Ectodermal cell (in vitro differentiated cells): Measurements from ENCODE around the gene RHOH.

Experiments used
- H3K27ac ChIP-seq: 2 replicates; pipeline ENCODE4 v1.7.0; 2013; ENCODE audit warnings: mild to moderate bottlenecking, low read depth, low read length; ENCODE audit not compliant: insufficient read depth, poor library complexity, severe bottlenecking
- H3K27me3 ChIP-seq: 2 replicates; pipeline ENCODE4 v1.7.0; 2013; ENCODE audit warnings: mild to moderate bottlenecking, low read length; ENCODE audit not compliant: insufficient read depth, control insufficient read depth, poor library complexity, severe bottlenecking
- H3K36me3 ChIP-seq: one replicate; pipeline ENCODE4 v1.7.0; 2013; ENCODE audit warnings: low read length; ENCODE audit not compliant: control insufficient read depth, insufficient read depth
- H3K4me1 ChIP-seq: one replicate; pipeline ENCODE4 v1.7.0; 2013; ENCODE audit warnings: low read length; ENCODE audit not compliant: control insufficient read depth, insufficient read depth
- H3K4me3 ChIP-seq: 2 replicates; pipeline ENCODE4 v1.7.0; 2013; ENCODE audit warnings: low read depth, low read length, control low read depth; ENCODE audit not compliant: insufficient read depth
- H3K9me3 ChIP-seq: 2 replicates; pipeline ENCODE4 v1.7.0; 2013; ENCODE audit warnings: mild to moderate bottlenecking, low read length, moderate library complexity; ENCODE audit not compliant: control insufficient read depth
- WGBS, 2 experiments: methylation state at CpG; one replicate each; pipeline ENCODE4 v1.1.7; 2013; ENCODE audit warnings: missing lambda C conversion rate in 2 of 2; 5-methylcytosine and 5-hydroxymethylcytosine counted together

The RHOH gene

DNA sequence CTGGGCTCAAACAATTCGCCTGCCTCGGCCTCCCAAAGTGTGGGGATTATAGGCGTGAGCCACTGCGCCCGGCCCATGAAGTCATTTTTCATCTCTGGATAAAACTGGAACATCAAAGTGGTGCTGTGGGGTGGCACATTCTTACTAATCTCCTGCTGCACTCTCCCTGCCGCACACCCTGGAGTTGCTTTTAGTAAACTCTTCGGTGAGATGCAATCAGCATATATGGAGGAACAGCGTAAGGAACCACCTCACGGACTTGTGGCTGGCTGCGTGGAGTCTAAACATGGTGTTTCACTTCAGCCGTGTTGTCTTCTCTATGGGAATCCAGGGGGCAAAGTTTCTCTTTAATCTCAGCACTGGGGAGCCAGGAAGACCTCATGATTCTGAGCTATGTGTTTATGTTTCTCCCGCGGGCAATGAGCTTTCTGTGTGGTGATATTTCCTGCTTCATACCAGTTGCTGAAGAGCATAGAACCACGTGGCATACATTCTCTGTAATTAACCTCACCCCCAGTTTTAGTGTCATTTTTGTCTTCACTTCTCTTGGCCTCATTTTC lies 2.1 kb upstream of the RHOH start:
- no peaks in the 10 kb centered on the region for H3K27me3 ChIP-seq
- no peak overlapping the region for H3K4me3 ChIP-seq
- no peaks in the 10 kb centered on the region for H3K9me3 ChIP-seq
- H3K27ac ChIP-seq: no peak overlapping the region
- H3K4me1 ChIP-seq: peaks cover 22% of the 10 kb centered on the region
- 88 to 90% methylated on average over 14 of the region's 14 CpGs for WGBS, 2 experiments
- H3K36me3 ChIP-seq: no peaks in the 10 kb centered on the region

DNA sequence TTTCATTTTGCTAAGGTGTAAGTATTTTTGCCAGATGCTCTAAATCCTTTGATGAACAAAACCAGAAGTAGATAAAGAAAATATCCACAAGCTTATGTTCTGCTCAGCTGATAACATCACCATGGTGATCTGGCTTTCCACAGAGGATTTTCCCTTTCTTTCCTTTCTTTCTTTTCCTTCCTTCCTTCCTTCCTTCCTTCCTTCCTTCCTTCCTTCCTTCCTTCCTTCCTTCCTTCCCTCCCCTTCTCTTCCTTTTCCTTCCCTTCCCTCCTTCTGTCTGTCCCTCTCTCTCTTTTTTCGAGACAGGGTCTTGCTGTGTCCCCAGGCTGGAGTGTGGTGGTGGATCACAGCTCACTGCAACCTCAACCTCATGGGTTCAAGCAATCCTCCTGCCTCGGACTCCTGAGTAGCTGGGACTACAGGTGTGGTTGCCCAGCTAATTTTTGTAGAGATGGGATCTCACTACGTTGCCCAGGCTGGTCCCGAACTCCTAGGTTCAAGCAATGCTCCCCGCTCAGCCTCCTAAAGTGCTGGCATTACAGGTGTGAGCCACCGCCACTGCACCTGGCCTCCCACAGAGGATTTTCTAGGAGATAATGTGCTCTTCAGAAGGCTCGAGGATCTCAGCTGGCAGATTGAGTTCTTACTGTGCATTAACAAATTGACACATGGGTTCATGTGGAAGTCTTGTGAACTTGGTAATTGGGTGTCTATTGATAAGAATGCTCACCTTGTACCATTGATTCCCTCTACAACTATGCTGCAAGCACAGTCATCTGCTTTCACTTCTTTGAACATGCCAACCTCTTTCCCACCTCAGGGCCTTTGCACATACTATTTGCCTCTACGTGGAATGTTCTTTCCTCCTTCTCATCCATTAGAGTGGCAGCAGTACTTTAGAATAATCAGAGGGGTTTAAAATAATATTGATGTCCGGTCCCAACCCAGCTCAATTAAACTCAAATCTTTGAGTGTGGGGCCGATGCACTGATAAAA lies 1.4 kb upstream of the RHOH start:
- Histone ChIP-seq H3K36me3 (no peaks in the 10 kb centered on the region), H3K4me3 (no peak overlapping the region), H3K4me1 (peaks cover 22% of the 10 kb centered on the region), H3K27me3 (no peaks in the 10 kb centered on the region), H3K9me3 (no peaks in the 10 kb centered on the region), H3K27ac (no peak overlapping the region)
- WGBS, 2 experiments: 92 to 96% methylated on average over 9 to 10 of the region's 10 CpGs

DNA sequence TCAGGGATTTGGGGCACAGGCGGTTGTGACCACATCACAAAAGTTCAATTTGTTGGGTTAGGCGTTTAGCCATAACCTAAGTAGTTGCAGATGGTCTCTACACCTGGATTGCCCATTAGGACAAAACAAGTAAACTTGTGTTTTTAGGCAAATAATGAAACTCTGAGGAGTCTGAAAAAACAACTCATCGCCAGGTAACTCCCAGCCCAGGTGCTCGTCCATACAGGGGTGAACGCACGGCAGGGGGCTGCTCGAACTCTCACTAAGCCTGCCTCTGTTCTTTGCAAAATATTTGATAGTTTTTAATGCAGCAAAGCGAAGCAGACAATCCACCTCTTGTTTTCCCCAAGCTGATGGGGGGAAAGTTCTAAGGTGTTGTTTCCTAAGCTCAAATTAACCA lies 559 bp upstream of the RHOH start:
- peaks cover 22% of the 10 kb centered on the region for H3K4me1 ChIP-seq
- H3K27ac ChIP-seq: no peak overlapping the region
- H3K36me3 ChIP-seq: no peaks in the 10 kb centered on the region
- no peaks in the 10 kb centered on the region for H3K9me3 ChIP-seq
- no peaks in the 10 kb centered on the region for H3K27me3 ChIP-seq
- H3K4me3 ChIP-seq: no peak overlapping the region
- WGBS, 2 experiments: 83% methylated on average over 8 of the region's 8 CpGs

GRCh38 chr4:40197879-40198689 lies 1.3 kb downstream of the RHOH start:
- WGBS, 2 experiments: 90 to 92% methylated on average over 15 of the region's 15 CpGs
- Histone ChIP-seq H3K9me3 (no peaks in the 10 kb centered on the region), H3K4me1 (peaks cover 16% of the 10 kb centered on the region), H3K27ac (no peak overlapping the region), H3K27me3 (no peaks in the 10 kb centered on the region), H3K4me3 (no peak overlapping the region), H3K36me3 (no peaks in the 10 kb centered on the region)

GRCh38 chr4:40199179-40199670 lies 2.4 kb downstream of the RHOH start:
- no peak overlapping the region for H3K27ac ChIP-seq
- no peaks in the 10 kb centered on the region for H3K36me3 ChIP-seq
- no peaks in the 10 kb centered on the region for H3K9me3 ChIP-seq
- WGBS, 2 experiments: 82 to 83% methylated on average over 6 of the region's 6 CpGs
- H3K4me1 ChIP-seq: peaks cover 11% of the 10 kb centered on the region
- H3K4me3 ChIP-seq: no peak overlapping the region
- no peaks in the 10 kb centered on the region for H3K27me3 ChIP-seq

GRCh38 chr4:40199999-40200874 lies 3.4 kb downstream of the RHOH start:
- Histone ChIP-seq H3K27ac (no peak overlapping the region), H3K27me3 (no peaks in the 10 kb centered on the region), H3K9me3 (no peaks in the 10 kb centered on the region), H3K4me1 (peaks cover 11% of the 10 kb centered on the region), H3K4me3 (no peak overlapping the region), H3K36me3 (no peaks in the 10 kb centered on the region)
- WGBS, 2 experiments: 94% methylated on average over 14 to 15 of the region's 15 CpGs

GRCh38 chr4:40200875-40201801 lies 4.3 kb downstream of the RHOH start:
- H3K36me3 ChIP-seq: no peaks in the 10 kb centered on the region
- H3K27me3 ChIP-seq: no peaks in the 10 kb centered on the region
- no peaks in the 10 kb centered on the region for H3K9me3 ChIP-seq
- WGBS, 2 experiments: 92 to 93% methylated on average over 11 to 13 of the region's 13 CpGs
- no peak overlapping the region for H3K4me3 ChIP-seq
- H3K27ac ChIP-seq: no peak overlapping the region
- peaks cover 11% of the 10 kb centered on the region for H3K4me1 ChIP-seq

DNA sequence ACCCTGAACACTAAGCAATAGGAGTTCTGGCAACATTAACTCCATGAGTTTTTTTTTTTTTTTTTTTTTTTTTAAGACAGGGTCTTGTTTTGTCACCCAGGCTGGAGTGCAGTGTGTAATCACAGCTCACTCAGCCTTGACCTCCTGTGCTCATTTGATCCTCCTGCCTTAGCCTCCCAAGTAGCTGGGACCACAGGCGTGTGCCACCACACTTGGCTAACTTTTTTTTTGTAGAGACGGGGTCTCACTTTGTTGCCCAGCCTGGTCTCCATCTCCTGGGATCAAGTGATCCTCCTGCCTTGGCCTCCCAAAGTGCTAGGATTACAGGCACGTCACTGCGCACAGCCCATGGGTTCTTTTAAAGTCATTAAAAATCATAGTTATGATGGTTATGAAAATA lies 5.1 kb downstream of the RHOH start:
- 86 to 97% methylated on average over 4 of the region's 4 CpGs for WGBS, 2 experiments
- Histone ChIP-seq H3K27ac (no peak overlapping the region), H3K4me3 (no peak overlapping the region), H3K4me1 (peaks cover 4% of the 10 kb centered on the region), H3K36me3 (no peaks in the 10 kb centered on the region), H3K27me3 (no peaks in the 10 kb centered on the region), H3K9me3 (no peaks in the 10 kb centered on the region)

DNA sequence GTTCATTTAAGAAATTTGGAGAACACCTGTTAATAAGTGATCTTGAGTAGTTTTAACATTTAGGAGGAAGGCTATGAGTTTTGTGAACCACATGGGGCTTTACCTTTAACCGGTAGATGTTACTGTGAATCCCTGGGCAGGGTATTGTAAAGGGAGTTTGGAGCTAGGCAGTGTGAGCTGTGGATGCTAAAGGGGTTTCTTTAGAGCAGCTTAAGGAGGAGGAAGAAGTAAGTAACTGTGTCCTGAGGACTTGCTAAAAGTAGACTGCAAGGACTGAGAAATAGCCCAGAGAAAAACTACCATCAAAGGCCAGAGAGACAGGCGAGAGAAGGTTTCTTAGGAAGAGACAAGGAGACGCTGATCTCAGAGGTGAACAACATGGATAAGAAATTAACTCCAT lies 5.6 kb downstream of the RHOH start:
- Histone ChIP-seq H3K27ac (no peak overlapping the region), H3K9me3 (no peaks in the 10 kb centered on the region), H3K36me3 (no peaks in the 10 kb centered on the region), H3K4me3 (no peak overlapping the region), H3K4me1 (no peaks in the 10 kb centered on the region), H3K27me3 (no peaks in the 10 kb centered on the region)
- WGBS, 2 experiments: 90 to 98% methylated on average over 3 of the region's 3 CpGs
